ENCODE measurements around the gene ARFGAP3.
A peak's percentile ranks its signal among the peaks of the same experiment; 100 is the strongest.

ARFGAP3 gene

DNA sequence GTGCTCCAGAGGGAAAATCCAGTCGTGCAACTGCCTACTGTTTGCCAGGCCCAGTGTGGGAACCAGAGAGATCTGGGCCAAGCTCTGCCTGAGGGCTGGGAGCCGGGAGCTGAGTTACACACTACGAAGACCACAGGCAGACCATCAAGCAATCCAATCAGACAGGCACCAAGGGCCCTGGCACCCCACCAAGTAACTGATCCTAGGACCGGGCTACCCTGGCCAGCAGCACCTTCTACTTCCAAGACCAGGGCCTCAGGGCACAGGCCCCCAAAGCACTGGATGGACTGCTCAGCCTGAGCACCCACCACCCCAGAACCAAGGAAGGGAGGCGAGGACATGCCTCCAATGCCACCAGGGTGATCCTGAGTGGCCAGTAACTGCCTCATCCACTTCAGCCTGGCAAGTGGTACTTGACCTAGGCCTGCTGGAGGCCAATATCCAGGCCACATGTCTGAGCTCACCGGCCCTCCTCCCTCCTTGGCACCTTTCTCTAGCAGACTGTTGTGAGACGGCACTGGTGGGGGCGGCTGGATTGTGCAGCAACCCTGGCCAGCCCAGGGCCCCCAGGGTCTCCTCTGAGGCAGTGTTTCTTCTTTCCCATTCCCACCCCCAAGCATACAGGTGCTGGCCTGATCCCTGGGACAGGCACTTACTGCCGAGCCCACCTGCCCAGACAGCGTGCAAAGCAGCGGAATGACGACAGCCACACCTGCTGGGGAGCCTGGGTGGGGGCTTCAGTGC, 20.7 kb upstream of the ARFGAP3 start:
- ATAC-seq (replicated peaks) (no peak), DNase-seq (no peak)
- H3K9me3 Mint-ChIP-seq, result no peaks in the 10 kb centered on the region
- peaks cover 62 to 68% of the 10 kb centered on the region in 2 donors for H3K36me3 Mint-ChIP-seq
- no peak overlapping the region for H3K4me3 Mint-ChIP-seq
- no peaks in the 10 kb centered on the region for H3K27me3 Mint-ChIP-seq
- H3K27ac Mint-ChIP-seq, result no peak overlapping the region
- peaks cover 1 to 12% of the 10 kb centered on the region in 2 donors for H3K4me1 Mint-ChIP-seq

- no peaks in the 10 kb centered on the region for H3K9me3 Mint-ChIP-seq
- H3K27me3 Mint-ChIP-seq, result no peaks in the 10 kb centered on the region
- DNase-seq, result no peak
- no peak overlapping the region for H3K27ac Mint-ChIP-seq
- H3K4me3 Mint-ChIP-seq, result no peak overlapping the region
- peaks cover 0 to 6% of the 10 kb centered on the region in 2 donors for H3K4me1 Mint-ChIP-seq
- no peak for ATAC-seq (replicated peaks)
- H3K36me3 Mint-ChIP-seq, result peaks cover 57 to 65% of the 10 kb centered on the region in 2 donors
Measured at GRCh38 chr22:42877158-42877557, 20.1 kb upstream of the ARFGAP3 start.

DNA sequence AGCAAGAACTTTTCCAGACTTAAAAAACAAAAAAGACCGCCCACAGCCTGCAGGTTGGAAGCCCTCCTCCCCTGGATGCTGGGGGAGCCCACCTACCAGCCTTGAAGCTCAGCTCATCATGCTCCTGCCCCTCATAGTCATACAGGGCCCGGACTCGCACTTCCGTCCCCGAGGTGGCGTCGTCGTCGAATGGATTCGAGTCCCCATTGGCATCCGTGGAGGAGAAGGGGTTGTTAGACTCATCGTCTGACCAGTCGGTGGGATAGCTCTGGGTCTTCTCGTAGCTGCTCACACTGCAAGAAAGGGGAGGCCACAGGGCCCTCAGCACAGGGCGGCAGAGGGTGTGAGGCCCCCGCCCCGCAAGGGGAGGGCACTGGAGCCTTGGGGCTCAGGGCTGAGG, 19.0 kb upstream of the ARFGAP3 start:
- DNase-seq (no peak), ATAC-seq (replicated peaks) (no peak)
- H3K4me1 Mint-ChIP-seq, result no peaks in the 10 kb centered on the region
- no peak overlapping the region for H3K27ac Mint-ChIP-seq
- peaks cover 59 to 65% of the 10 kb centered on the region in 2 donors for H3K36me3 Mint-ChIP-seq
- no peaks in the 10 kb centered on the region for H3K27me3 Mint-ChIP-seq
- no peak overlapping the region for H3K4me3 Mint-ChIP-seq
- no peaks in the 10 kb centered on the region for H3K9me3 Mint-ChIP-seq

GRCh38 chr22:42874010-42874409, 16.9 kb upstream of the ARFGAP3 start:
- peaks cover 45 to 68% of the 10 kb centered on the region in 2 donors for H3K36me3 Mint-ChIP-seq
- ATAC-seq (replicated peaks) (no peak), DNase-seq (no peak)
- no peak overlapping the region for H3K4me3 Mint-ChIP-seq
- no peaks in the 10 kb centered on the region for H3K9me3 Mint-ChIP-seq
- no peaks in the 10 kb centered on the region for H3K27me3 Mint-ChIP-seq
- no peaks in the 10 kb centered on the region for H3K4me1 Mint-ChIP-seq
- no peak overlapping the region for H3K27ac Mint-ChIP-seq

DNA sequence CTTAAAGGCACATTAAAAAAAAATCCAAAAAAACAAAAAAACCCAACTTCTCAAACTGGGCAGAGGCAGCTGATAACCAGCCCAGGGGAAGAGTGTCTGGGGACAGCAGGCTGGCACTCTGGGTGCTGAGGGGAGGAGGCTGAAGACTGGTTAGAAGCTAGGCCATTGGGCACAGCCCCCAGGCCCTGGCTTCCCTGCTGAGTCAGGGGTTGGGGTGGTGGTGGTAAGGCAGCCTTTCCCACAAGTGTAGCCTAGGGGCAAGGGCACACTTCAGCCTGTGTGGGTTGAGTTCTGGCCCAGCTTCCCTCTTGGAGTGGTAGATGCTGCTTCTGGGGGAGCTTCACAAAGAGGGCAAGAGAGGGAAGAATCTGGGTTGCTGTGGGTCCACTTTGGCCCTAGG, 16.3 kb upstream of the ARFGAP3 start:
- Mint-ChIP-seq H3K27me3 (no peaks in the 10 kb centered on the region), H3K27ac (peak overlapping the region; percentile 56), H3K4me3 (no peak overlapping the region), H3K9me3 (no peaks in the 10 kb centered on the region), H3K36me3 (peaks cover 39 to 63% of the 10 kb centered on the region in 2 donors), H3K4me1 (no peaks in the 10 kb centered on the region)
- ATAC-seq (replicated peaks) (no peak), DNase-seq (no peak)

DNA sequence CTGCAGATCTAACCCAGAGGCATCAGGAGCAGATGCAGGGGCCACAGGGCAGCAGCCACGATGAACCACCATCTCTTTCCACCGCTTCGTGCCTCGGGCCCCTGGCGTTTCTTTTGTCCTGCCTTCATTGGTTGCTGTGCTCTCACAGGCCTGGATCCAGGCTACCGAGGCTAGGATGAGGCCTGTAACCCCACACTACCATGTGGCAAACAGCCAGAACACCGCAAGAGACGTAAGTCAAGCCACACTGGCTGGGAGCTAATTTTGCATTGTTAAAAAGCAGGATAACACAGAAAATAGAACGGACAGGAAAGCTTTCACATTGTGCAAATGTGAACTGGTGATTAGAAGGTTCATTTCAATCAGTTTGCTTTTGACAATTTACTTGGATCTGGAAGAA, 15.7 kb upstream of the ARFGAP3 start:
- Mint-ChIP-seq H3K4me3 (no peak overlapping the region), H3K4me1 (peaks cover under 1 to 5% of the 10 kb centered on the region in 2 donors), H3K9me3 (no peaks in the 10 kb centered on the region), H3K27ac (peak overlapping the region; percentile 56), H3K27me3 (no peaks in the 10 kb centered on the region), H3K36me3 (peaks cover 34 to 64% of the 10 kb centered on the region in 2 donors)
- ATAC-seq (replicated peaks), result no peak
- no peak for DNase-seq

DNA sequence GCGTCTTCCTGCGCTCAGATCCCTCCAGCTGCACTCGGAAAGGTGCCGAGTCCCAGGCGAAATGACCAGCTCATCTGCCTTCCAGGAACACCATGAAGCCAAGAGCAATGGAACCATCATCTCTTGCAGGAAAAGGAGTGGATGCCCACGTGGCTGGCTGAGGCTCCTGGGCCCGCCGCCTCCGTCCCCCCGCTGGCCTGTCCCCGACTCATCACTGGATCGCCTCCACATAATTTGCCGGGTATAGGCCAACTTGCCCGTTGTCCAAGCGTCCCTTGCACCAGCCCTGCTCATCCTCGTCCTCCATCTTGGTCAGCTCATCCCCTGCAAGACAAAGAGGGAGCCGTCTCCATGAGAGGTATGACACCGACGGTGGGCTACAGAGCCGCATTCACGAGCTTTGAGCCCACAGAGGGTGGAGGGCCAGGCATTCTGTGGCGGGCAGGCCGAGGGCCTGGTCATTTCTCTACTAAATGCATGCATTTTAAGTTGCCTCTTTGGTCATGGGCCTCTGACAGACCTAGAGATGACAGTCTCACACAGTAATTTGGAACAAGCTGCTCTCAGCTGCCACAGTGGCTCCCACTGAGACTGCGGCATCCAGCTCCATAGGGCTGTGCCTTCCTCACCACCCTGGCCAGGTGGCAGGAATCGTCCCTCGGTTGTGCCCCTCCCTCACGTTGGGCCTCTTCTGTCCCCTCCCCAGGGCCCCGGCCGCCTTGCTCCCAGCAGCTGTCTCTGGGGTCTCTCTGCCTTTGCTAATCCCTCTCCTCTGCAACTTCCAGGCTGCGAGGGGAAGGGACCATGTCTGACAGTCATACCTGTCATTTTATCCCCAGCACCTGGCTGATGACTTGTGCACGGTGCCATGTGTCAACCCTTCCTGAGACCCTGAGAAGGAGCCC, 14.3 kb upstream of the ARFGAP3 start:
- H3K4me1 Mint-ChIP-seq, result peaks cover 5 to 11% of the 10 kb centered on the region in 2 donors
- ATAC-seq (replicated peaks) (no peak), DNase-seq (no peak)
- peaks cover 24 to 66% of the 10 kb centered on the region in 2 donors for H3K36me3 Mint-ChIP-seq
- no peaks in the 10 kb centered on the region for H3K9me3 Mint-ChIP-seq
- H3K27me3 Mint-ChIP-seq, result no peaks in the 10 kb centered on the region
- H3K27ac Mint-ChIP-seq, result peak overlapping the region; percentile 72
- no peak overlapping the region for H3K4me3 Mint-ChIP-seq

DNA sequence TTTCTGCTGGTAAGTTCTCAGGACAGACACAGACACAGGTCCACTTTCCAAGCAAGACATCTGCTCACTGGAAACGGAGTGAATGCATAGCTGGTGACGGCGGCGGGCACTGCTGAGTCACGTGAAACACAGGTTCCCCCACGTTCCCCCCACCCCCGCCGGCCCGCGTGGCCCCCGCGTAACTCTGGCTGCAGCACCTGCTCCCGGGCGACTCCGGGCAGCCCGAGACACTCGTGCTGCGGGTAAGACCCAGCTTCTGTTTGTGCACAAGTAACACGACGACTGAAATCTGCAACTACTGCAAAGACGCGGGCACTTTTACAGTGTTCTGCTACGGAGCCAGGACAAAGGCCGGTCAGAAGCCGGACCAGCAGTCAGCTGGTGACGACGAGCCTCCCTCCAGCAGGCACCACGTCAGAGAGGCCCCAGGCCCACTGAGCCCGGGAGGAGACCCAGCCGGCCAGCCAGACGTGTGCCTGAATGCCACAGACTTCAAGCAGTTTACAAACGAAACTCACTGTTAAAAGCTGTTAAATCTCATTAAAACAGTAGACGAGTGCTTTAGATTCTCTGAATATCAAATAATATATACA, 12.9 kb upstream of the ARFGAP3 start:
- Mint-ChIP-seq H3K27me3 (no peaks in the 10 kb centered on the region), H3K27ac (no peak overlapping the region), H3K9me3 (peaks cover 0 to 4% of the 10 kb centered on the region in 2 donors), H3K36me3 (peaks cover 12 to 59% of the 10 kb centered on the region in 2 donors), H3K4me3 (no peak overlapping the region), H3K4me1 (peaks cover 7 to 12% of the 10 kb centered on the region in 2 donors)
- ATAC-seq (replicated peaks) (no peak), DNase-seq (no peak)

DNA sequence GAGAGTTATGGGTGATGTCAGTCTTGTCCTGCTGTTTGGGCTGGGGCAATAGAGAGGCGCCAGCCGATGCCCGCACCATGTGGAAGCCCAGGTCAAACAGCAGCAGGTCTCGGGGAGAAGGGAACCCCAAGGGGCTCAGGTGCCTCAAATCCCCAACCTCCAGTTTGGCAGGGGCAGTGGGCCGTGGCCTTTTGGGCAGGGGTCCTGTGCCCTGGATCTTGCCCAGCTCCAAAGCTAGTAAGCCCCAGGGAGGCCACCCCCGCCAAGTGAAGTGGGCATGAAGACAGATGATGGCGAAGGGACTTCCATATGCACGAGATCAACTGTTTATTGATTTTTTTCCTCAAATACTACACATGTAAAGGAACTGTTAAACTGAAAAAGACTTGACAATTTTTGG, 12.4 kb upstream of the ARFGAP3 start:
- ATAC-seq (replicated peaks) (no peak), DNase-seq (no peak)
- H3K4me3 Mint-ChIP-seq, result no peak overlapping the region
- H3K36me3 Mint-ChIP-seq, result peaks cover 15 to 63% of the 10 kb centered on the region in 2 donors
- H3K9me3 Mint-ChIP-seq, result peaks cover 0 to 6% of the 10 kb centered on the region in 2 donors
- no peak overlapping the region for H3K27ac Mint-ChIP-seq
- H3K4me1 Mint-ChIP-seq, result peaks cover 9 to 15% of the 10 kb centered on the region in 2 donors
- no peaks in the 10 kb centered on the region for H3K27me3 Mint-ChIP-seq

DNA sequence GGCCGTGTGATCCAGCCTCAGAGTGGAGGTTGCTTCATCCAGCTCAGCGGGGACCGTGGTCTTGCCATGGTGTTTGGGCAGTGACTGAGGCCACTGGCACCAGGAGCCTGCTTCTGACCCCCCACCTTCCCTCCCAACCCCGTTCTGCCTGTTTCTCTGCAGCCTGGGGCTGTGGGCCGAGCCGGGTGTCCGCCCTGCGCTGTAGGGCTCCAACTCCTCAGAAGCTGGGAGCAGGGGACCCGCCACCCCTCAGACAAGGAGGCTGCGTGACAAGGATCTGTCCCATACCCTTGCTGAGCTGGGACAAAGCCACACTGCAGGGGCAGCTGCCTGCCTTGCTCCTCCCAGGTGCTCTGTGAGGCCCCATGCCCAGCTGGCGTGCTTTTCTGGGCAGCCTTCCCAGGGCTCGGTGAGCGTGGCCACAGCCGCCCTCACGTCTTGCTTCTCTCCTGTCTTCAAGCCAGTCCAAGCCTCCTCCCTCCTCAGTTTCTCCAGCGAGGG, 11.7 kb upstream of the ARFGAP3 start:
- Mint-ChIP-seq H3K36me3 (peaks cover 15 to 57% of the 10 kb centered on the region in 2 donors), H3K27ac (no peak overlapping the region), H3K4me1 (peaks cover 9 to 15% of the 10 kb centered on the region in 2 donors)

DNA sequence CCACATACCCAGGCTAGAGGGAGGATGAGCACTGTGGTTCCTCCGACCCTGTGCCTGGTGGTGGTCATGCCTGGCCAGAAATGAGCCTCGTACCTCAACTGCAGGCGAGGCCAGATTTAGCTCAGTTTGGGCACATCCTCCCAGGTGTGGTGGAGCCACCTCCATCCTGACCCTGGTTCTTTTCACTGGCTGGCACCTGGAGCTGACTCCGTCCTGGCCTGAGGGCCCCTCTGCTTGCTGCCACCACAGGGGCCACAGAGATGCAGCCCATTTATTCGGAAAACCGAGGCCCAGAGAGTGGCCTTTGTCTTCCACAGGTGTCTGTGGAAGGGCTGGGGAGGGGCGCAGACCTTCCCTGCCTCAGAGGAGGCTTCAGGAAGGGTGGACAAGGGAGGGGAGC, 9.0 kb upstream of the ARFGAP3 start:
- no peak for ATAC-seq (replicated peaks)
- peak overlapping the region; percentile 54 for H3K27ac Mint-ChIP-seq
- H3K27me3 Mint-ChIP-seq, result no peaks in the 10 kb centered on the region
- H3K4me3 Mint-ChIP-seq, result no peak overlapping the region
- H3K4me1 Mint-ChIP-seq, result peaks cover 20 to 33% of the 10 kb centered on the region in 2 donors
- no peak for DNase-seq
- peaks cover 10 to 46% of the 10 kb centered on the region in 2 donors for H3K36me3 Mint-ChIP-seq
- peaks cover 4 to 7% of the 10 kb centered on the region in 2 donors for H3K9me3 Mint-ChIP-seq

More for the DNA sequence above, 11.7 kb upstream of the ARFGAP3 start:
- no peak overlapping the region for H3K4me3 Mint-ChIP-seq
- DNase-seq (no peak), ATAC-seq (replicated peaks) (no peak)
- peaks cover 0 to 6% of the 10 kb centered on the region in 2 donors for H3K9me3 Mint-ChIP-seq
- no peaks in the 10 kb centered on the region for H3K27me3 Mint-ChIP-seq

DNA sequence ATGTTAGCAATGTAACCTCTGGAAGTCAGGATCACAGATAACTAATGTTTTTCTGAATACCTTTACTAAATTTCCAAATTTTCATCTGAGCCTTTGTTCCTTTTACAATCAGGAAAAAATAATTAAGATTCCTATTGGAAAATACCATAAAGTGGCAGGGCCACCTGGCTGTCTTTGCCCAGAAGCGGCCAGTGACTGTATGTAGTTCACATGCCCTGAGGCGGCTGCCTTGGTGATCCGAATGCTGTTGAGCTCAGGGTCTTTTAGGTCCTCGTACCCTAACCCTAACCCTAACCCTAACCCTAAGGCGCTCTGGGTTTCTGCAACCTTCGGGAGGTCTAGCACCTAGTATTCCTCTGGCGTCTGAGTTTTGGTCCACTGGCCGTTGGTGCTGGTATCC, 8.5 kb upstream of the ARFGAP3 start:
- no peaks in the 10 kb centered on the region for H3K27me3 Mint-ChIP-seq
- no peak overlapping the region for H3K4me3 Mint-ChIP-seq
- H3K27ac Mint-ChIP-seq, result peak overlapping the region; percentile 5
- ATAC-seq (replicated peaks) (no peak), DNase-seq (no peak)
- peaks cover 25 to 38% of the 10 kb centered on the region in 2 donors for H3K4me1 Mint-ChIP-seq
- peaks cover 10 to 43% of the 10 kb centered on the region in 2 donors for H3K36me3 Mint-ChIP-seq
- H3K9me3 Mint-ChIP-seq, result peaks cover 4 to 7% of the 10 kb centered on the region in 2 donors

DNA sequence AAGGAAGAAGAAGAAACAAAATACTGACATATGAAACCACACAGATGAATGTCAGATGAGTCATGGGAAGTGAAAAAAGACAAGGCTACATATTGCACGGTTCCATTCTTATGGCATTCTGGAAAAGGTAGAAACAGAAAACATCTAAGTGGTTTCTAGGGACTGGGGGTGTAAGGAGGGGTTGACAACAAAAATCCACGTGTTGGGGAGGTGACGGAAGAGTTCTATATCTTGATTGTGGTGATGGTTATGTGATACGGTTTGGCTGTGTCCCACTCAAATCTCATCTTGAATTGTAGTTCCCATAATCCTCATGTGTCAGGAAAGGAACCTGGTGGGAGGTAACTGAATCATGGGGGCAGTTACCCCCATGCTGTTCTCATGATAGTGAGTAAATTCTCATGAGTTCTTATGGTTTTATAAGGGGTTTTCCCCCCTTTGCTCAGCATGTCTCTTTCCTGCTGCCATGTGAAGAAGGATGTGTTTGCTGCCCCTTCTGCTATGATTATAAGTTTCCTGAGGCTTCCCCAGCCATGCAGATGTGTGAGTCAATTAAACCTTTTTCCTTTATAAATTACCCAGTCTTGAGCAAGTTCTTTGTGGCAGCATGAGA, 6.4 kb upstream of the ARFGAP3 start:
- DNase-seq, result peak; percentile 57
- H3K9me3 Mint-ChIP-seq, result peaks cover 4 to 7% of the 10 kb centered on the region in 2 donors
- peak; percentile 81 to 86 for ATAC-seq (replicated peaks)
- peaks cover 32 to 45% of the 10 kb centered on the region in 2 donors for H3K4me1 Mint-ChIP-seq
- peak overlapping the region in 1 of 2 donors; percentile 5 for H3K4me3 Mint-ChIP-seq
- no peaks in the 10 kb centered on the region for H3K27me3 Mint-ChIP-seq
- H3K27ac Mint-ChIP-seq, result peak overlapping the region; percentile 67
- H3K36me3 Mint-ChIP-seq, result peaks cover 10 to 34% of the 10 kb centered on the region in 2 donors

Measured in stimulated activated naive B cell treated with anti-CD40 and anti-IgM and Interleukin-4, amounts not matched to agents 10 μg/mL and 1 μg/mL and 100 μg/mL, for 72 hours (primary cell).